ENCODE measurements around the gene AOC2. TPM values are rescaled to one million over a fixed set of nuclear protein-coding genes. Genes with fewer than 3 reads are reported as not detected.
A peak's percentile ranks its signal among the peaks of the same experiment; 100 is the strongest.

AOC2 gene
- total and polyA plus RNA-seq, 2 of the 13 experiments (the other 11 are each of a cell fraction or from before 2014, with no cell fraction given): 1.2 to 3.3 TPM

- TF ChIP-seq KIAA2018 (CRISPR knock-in tag; IDR thresholded peaks at IDR 0.05; ENCODE audit: borderline replicate concordance) (no peak), TFE3 (CRISPR knock-in tag; IDR thresholded peaks at IDR 0.05) (peak; percentile 48; the same call in 1 of the 2 replicates), ADNP (CRISPR knock-in tag; IDR thresholded peaks at IDR 0.05) (peak; percentile 66; the same call in 1 of the 2 replicates), SPEN (CRISPR knock-in tag; IDR thresholded peaks at IDR 0.05; ENCODE audit: low read depth) (peak; percentile 60; the same call in 1 of the 2 replicates), ARID5B (CRISPR knock-in tag; IDR thresholded peaks at IDR 0.05) (peak; percentile 71), ZNF136 (CRISPR knock-in tag; IDR thresholded peaks at IDR 0.05; ENCODE audit: low read depth) (no peak)
- TF ChIP-seq, protein P1, sequence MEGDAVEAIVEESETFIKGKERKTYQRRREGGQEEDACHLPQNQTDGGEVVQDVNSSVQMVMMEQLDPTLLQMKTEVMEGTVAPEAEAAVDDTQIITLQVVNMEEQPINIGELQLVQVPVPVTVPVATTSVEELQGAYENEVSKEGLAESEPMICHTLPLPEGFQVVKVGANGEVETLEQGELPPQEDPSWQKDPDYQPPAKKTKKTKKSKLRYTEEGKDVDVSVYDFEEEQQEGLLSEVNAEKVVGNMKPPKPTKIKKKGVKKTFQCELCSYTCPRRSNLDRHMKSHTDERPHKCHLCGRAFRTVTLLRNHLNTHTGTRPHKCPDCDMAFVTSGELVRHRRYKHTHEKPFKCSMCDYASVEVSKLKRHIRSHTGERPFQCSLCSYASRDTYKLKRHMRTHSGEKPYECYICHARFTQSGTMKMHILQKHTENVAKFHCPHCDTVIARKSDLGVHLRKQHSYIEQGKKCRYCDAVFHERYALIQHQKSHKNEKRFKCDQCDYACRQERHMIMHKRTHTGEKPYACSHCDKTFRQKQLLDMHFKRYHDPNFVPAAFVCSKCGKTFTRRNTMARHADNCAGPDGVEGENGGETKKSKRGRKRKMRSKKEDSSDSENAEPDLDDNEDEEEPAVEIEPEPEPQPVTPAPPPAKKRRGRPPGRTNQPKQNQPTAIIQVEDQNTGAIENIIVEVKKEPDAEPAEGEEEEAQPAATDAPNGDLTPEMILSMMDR (CRISPR knock-in tag; IDR thresholded peaks at IDR 0.05): 0 out of 2 replicates have a peak, but pooled peaks have one; percentile 7
- TF ChIP-seq, protein P2, sequence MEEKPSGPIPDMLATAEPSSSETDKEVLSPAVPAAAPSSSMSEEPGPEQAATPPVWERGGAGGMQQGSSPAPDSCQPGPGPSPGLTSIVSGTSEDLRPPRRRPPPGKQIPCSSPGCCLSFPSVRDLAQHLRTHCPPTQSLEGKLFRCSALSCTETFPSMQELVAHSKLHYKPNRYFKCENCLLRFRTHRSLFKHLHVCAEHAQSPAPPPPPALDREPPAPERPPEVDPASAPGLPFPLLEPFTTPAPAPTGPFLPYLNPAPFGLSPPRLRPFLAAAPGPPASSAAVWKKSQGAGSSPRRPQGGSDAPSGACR (CRISPR knock-in tag; IDR thresholded peaks at IDR 0.05): no peak
- TF ChIP-seq, protein P3, sequence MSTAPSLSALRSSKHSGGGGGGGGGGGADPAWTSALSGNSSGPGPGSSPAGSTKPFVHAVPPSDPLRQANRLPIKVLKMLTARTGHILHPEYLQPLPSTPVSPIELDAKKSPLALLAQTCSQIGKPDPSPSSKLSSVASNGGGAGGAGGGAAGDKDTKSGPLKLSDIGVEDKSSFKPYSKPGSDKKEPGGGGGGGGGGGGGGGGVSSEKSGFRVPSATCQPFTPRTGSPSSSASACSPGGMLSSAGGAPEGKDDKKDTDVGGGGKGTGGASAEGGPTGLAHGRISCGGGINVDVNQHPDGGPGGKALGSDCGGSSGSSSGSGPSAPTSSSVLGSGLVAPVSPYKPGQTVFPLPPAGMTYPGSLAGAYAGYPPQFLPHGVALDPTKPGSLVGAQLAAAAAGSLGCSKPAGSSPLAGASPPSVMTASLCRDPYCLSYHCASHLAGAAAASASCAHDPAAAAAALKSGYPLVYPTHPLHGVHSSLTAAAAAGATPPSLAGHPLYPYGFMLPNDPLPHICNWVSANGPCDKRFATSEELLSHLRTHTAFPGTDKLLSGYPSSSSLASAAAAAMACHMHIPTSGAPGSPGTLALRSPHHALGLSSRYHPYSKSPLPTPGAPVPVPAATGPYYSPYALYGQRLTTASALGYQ (CRISPR knock-in tag; IDR thresholded peaks at IDR 0.05): no peak
Observed at GRCh38 chr17:42855048-42855596, 10.7 kb downstream of the AOC2 start (continued).

All from HepG2 (cell line).